K562 (cell line): Measurements from ENCODE around the gene ORC5.

Source experiments
- EZH2 ChIP-seq: IDR thresholded peaks from 2 replicates; pipeline ENCODE4 v1.6.1; 2012; ENCODE audit warnings: low read depth, mild to moderate bottlenecking, inconsistent platforms, low read length, borderline replicate concordance
- POLR2AphosphoS5 ChIP-seq: IDR thresholded peaks from 2 replicates; pipeline ENCODE4 v1.6.1; 2011; ENCODE audit warnings: mild to moderate bottlenecking, low read depth, low read length, moderate library complexity; ENCODE audit not compliant: control insufficient read depth, insufficient read depth
- SMARCB1 ChIP-seq: IDR thresholded peaks from 2 replicates; pipeline ENCODE4 v1.6.1; 2011; ENCODE audit warnings: improper control_type of control experiment, low read depth; ENCODE audit not compliant: insufficient read length
- YY1 ChIP-seq, 3 experiments: IDR thresholded peaks; 2 replicates each; pipeline ENCODE4 v1.6.1; 2011; ENCODE audit warnings: low read length in 2 of 3, mild to moderate bottlenecking in 2 of 3, moderate library complexity in 2 of 3, borderline replicate concordance in 1 of 3, control low read depth in 1 of 3, low read depth in 1 of 3; ENCODE audit not compliant: insufficient read depth in 3 of 3, insufficient replicate concordance in 2 of 3, control insufficient read depth in 1 of 3, insufficient read length in 1 of 3; ENCODE audit errors: extremely low read depth in 1 of 3
- ZNF146 ChIP-seq: IDR thresholded peaks from one replicate; pipeline ENCODE4 v1.6.1; 2018; ENCODE audit warnings: missing compliant biosample characterization; ENCODE audit not compliant: unreplicated experiment
- TF ChIP-seq, protein P1 (sequence below): sonication (generic); formaldehyde crosslinking; IDR thresholded peaks from 2 replicates; pipeline ENCODE4 v1.5.0; 2020; ENCODE audit warnings: missing genetic modification reagents
- TF ChIP-seq, protein P2 (sequence below), 2 experiments: fragments of 450-650 bp; IDR thresholded peaks; 2 replicates each; pipeline ENCODE4 v1.6.1; 2016; ENCODE audit warnings: mild to moderate bottlenecking in 2 of 2, borderline replicate concordance in 1 of 2, low read depth in 1 of 2, moderate library complexity in 1 of 2

DNA sequence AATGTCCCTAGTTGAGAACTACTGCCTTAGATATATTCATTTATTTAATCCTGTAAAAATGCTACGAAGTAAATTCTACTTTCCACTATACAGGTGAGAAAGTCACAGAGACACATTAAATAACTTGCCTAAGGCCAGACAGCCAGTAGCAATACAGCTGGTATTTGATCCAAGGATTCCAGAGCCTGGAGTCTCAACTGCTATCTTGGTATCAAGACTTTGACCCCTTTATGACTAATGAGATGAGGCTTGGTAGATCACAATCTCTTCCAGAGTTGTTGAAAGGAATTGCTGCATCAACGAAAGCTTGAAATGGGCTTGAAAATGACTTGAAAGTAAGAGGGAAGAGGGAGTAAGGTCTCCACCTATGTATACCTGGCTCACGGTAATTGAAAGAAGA is 83.3 kb downstream of the ORC5 start:
- TF ChIP-seq, protein P1, sequence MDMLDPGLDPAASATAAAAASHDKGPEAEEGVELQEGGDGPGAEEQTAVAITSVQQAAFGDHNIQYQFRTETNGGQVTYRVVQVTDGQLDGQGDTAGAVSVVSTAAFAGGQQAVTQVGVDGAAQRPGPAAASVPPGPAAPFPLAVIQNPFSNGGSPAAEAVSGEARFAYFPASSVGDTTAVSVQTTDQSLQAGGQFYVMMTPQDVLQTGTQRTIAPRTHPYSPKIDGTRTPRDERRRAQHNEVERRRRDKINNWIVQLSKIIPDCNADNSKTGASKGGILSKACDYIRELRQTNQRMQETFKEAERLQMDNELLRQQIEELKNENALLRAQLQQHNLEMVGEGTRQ (CRISPR knock-in tag), result no peak
- TF ChIP-seq SMARCB1, result no peak
- no peak for TF ChIP-seq YY1 (IDR thresholded peaks at IDR 0.05; ENCODE audit: borderline replicate concordance in 1 of 3, control insufficient read depth in 1 of 3, extremely low read depth in 1 of 3, insufficient read depth in 3 of 3, insufficient read length in 1 of 3, insufficient replicate concordance in 2 of 3, low read depth in 1 of 3, low read length in 2 of 3)
- TF ChIP-seq ZNF146 (CRISPR knock-in tag), result no peak
- no peak for TF ChIP-seq EZH2
- TF ChIP-seq, protein P2, sequence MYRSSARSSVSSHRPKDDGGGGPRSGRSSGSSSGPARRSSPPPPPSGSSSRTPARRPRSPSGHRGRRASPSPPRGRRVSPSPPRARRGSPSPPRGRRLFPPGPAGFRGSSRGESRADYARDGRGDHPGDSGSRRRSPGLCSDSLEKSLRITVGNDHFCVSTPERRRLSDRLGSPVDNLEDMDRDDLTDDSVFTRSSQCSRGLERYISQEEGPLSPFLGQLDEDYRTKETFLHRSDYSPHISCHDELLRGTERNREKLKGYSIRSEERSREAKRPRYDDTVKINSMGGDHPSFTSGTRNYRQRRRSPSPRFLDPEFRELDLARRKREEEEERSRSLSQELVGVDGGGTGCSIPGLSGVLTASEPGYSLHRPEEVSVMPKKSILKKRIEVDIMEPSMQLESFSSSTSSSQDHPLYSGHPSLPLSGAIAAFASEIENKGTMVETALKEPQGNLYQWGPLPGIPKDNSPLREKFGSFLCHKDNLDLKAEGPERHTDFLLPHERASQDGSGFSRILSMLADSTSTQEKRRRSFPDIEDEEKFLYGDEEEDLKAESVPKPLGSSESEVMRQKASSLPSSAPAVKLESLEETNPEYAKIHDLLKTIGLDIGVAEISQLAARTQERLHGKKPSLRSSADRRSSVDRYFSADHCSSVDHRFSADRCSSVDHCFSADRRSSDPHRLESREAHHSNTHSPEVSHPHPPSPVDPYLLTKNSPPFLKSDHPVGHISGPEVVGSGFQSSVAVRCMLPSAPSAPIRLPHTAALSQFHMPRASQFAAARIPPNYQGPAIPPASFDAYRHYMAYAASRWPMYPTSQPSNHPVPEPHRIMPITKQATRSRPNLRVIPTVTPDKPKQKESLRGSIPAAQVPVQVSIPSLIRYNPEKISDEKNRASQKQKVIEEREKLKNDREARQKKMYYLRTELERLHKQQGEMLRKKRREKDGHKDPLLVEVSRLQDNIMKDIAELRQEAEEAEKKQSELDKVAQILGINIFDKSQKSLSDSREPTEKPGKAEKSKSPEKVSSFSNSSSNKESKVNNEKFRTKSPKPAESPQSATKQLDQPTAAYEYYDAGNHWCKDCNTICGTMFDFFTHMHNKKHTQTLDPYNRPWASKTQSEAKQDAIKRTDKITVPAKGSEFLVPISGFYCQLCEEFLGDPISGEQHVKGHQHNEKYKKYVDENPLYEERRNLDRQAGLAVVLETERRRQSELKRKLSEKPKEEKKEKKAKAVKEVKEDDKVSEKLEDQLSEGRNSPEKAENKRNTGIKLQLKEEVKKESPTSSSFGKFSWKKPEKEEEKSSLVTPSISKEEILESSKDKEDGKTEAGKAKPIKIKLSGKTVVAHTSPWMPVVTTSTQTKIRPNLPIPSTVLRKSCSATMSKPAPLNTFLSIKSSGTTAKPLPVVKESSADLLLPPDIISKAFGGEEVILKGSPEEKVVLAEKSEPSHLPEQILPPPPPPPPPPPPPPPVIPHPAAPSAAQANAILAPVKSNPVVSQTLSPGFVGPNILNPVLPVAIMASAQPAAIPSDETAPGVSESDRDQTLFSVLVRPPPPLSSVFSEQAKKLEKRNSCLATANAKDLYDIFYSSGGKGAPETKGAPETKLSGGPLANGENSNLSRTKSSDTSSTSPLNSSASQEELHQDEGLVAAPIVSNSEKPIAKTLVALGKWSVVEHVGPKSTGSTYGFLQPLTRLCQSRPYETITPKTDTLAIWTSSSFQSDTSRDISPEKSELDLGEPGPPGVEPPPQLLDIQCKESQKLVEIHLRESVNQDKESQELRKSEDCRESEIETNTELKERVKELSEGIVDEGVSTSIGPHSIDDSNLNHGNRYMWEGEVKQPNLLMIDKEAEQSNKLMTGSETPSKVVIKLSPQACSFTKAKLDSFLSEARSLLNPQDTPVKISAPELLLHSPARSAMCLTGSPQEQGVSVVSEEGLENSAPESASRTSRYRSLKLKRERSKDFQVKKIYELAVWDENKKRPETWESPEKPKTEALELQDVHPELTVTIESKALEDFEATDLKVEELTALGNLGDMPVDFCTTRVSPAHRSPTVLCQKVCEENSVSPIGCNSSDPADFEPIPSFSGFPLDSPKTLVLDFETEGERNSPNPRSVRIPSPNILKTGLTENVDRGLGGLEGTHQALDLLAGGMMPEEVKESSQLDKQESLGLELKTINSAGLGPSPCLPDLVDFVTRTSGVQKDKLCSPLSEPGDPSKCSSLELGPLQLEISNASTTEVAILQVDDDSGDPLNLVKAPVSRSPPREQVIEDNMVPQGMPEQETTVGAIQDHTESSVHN (IDR thresholded peaks at IDR 0.05; ENCODE audit: borderline replicate concordance in 1 of 2, low read depth in 1 of 2), result no peak
- no peak for TF ChIP-seq POLR2AphosphoS5
